ENCODE measurements around the gene SLC3A2. TPM values are rescaled to one million over a fixed set of nuclear protein-coding genes. Genes with fewer than 3 reads are reported as not detected.
A peak's percentile ranks its signal among the peaks of the same experiment; 100 is the strongest.

SLC3A2 gene
- total and polyA plus RNA-seq, 2 of the 13 experiments (the other 11 are each of a cell fraction or from before 2014, with no cell fraction given), result 213 to 226 TPM

GRCh38 chr11:62905296-62905695, 24.6 kb downstream of the SLC3A2 start:
- Histone ChIP-seq H3K9me3 (ENCODE audit: low read length) (no peaks in the 10 kb centered on the region), H3K4me1 (ENCODE audit: insufficient read depth, low read length) (peaks cover 14% of the 10 kb centered on the region), H3K4me3 (replicated peaks in 1 of 3; ENCODE audit: insufficient read depth in 1 of 3, low read depth in 2 of 3, low read length in 3 of 3) (no peak overlapping the region), H3K9ac (ENCODE audit: insufficient read depth, low read depth, low read length) (no peak overlapping the region), H4K20me1 (ENCODE audit: insufficient read depth, low read length) (no peaks in the 10 kb centered on the region), H3K79me2 (ENCODE audit: insufficient read depth, low read length) (no peaks in the 10 kb centered on the region), H2AFZ (ENCODE audit: low read length) (no peak overlapping the region), H3K27ac (ENCODE audit: extremely low read length, insufficient read depth, low read length) (no peak overlapping the region), H3K36me3 (replicated peaks in 1 of 2; ENCODE audit: control insufficient read depth in 1 of 2, insufficient read depth in 2 of 2, low read length in 2 of 2) (no peaks in the 10 kb centered on the region), H3K27me3 (ENCODE audit: control insufficient read depth in 1 of 2, insufficient read depth in 2 of 2, low read length in 2 of 2) (peaks cover 2 to 37% of the 10 kb centered on the region in 2 experiments; a peak in 3 of 5 replicates), H3K4me2 (ENCODE audit: low read depth, low read length) (peak overlapping the region; percentile 34; the same call in 1 of the 2 replicates)
- ATAC-seq, result no peak
- ChIA-PET CTCF (ENCODE audit: low intra/inter-chr PET ratio, low total read pairs) (interaction anchor here (0.8 to 7.9 kb wide), 3 partner anchors 70 to 118 kb away, joined by 3 to 132 read pairs (median 7); partner anchors contain the start of gene SLC22A8), POLR2A (interaction anchor here (0.8 to 1.5 kb wide), 2 partner anchors 16 to 118 kb away, joined by 3 to 6 read pairs; no protein-coding TSS in a partner anchor)
- DNase-seq (ENCODE audit: low spot score), result no peak
- 5% methylated on average over 3 of the region's 3 CpGs for WGBS (ENCODE audit: low lambda C conversion rate)
- BruUV-seq (replicated peaks), result no TSS peak
- TF ChIP-seq LCORL (IDR thresholded peaks at IDR 0.05), result no peak
- TF ChIP-seq LCORL (CRISPR knock-in tag; IDR thresholded peaks at IDR 0.05), result no peak
- no peak for TF ChIP-seq MLX (CRISPR knock-in tag; IDR thresholded peaks at IDR 0.05)
- no peak for TF ChIP-seq JUND (CRISPR knock-in tag; IDR thresholded peaks at IDR 0.05)
- no peak for TF ChIP-seq DRAP1 (CRISPR knock-in tag; IDR thresholded peaks at IDR 0.05)
- no peak for TF ChIP-seq ZBTB25 (CRISPR knock-in tag; IDR thresholded peaks at IDR 0.05)
- intact Hi-C loops (cut with micrococcal nuclease; ENCODE audit: unreplicated experiment), result loop anchor here (5.0 kb wide), 2 partner anchors 307 to 732 kb away; no protein-coding TSS in a partner anchor
- FAIRE-seq, result no peak
- in situ Hi-C loops (cut with HindIII; ENCODE audit: extremely low pct_ligation_motif_present, low pct_unique_long_range_greater_than_20kb), result loop anchor here (5.0 to 25.0 kb wide), 3 partner anchors 72 to 307 kb away; no protein-coding TSS in a partner anchor
